ENCODE results near the gene AOPEP.
"Not testable (repeated sequence)": the region's sequence is repeated elsewhere in the genome, so short reads cannot be mapped to it uniquely, and the experiment has no call there.

AOPEP gene

DNA sequence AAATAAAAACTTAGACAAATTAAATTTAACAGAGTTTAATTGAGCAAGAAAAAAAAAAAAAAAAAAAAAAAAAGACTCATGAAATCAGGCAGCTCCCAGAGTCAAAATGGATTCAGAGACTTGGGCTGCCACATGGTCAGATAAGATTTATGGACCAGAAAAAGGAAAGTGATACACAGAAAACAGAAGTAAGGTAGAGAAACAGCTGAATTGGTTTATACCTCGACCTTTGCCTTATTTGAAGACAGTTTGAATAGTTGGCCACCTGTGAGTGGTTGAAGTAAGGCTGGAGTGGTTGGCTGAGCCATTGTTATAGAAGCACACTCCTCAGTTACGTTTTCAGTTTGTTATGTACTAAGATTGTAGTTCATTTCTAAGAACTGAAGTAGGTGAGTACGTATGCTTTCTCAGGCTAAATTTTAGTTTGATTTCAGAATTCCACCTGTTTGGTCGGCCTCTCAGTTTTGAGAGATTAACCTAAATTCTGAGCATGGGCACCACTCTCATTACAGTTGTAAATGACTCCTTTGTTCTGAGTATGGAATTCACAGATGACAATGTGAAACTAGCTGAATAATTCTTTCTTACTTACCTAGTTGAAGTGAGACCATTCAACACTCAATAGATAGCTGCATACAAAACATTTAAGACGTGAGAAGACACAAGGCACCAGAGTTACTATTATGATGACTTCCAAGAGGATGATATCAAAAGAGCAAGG lies 149.0 kb downstream of the AOPEP start:
- no peak for DNase-seq

DNA sequence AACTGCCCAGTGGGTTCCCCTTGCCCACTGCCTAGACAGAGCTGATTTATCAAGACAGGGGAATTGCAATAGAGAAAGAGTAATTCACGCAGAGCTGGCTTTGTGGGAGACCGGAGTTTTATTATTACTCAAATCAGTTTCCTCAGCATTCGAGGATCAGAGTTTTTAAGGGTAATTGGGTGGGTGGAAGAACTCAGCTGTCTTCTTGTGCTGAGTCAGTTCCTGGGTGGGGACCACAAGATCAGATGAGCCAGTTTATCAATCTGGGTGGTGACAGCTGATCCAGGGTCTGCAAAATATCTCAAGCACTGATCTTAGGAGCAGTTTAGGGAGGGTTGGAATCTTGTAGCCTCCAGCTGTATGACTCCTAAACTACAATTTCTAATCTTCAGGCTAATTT lies 152.3 kb downstream of the AOPEP start:
- not testable (repeated sequence) for DNase-seq

DNA sequence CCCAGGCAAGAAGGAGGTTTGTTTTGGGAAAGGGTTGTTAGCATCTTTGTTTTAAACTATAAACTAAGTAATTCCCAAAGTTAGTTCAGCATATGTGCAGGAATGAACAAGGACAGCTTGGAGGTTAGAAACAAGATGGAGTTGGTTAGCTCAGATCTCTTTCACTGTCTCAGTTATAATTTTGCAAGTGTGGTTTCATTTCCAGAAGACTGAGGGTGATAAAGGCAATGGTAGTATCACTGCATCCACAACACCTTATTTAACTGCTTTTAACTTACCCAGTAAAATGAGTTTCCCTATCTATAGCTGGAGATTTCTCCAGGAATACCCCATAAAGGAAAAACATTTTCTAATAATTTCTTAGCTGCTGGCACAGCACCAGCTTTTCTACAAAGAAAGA lies 152.7 kb downstream of the AOPEP start:
- DNase-seq, result no peak

DNA sequence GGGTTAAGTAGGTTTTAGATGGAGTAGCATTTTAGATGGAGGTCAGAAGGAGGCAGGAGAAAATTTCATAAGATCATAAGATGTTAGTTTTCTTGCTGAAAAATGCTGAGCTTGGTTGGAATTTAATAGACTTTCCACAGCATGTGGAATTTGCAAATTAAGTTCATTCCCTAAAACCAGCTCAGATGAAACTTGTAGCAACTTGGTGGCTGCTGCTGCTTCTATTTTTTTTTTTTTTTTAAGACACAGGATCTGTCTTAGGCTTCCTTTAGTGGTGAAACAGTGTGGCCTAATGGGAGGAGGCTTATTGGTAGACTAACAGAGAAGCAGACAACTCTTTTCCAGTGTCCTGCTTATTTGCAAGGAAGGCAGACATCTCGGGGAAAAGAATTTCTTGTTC lies 154.5 kb downstream of the AOPEP start:
- no peak for DNase-seq

DNA sequence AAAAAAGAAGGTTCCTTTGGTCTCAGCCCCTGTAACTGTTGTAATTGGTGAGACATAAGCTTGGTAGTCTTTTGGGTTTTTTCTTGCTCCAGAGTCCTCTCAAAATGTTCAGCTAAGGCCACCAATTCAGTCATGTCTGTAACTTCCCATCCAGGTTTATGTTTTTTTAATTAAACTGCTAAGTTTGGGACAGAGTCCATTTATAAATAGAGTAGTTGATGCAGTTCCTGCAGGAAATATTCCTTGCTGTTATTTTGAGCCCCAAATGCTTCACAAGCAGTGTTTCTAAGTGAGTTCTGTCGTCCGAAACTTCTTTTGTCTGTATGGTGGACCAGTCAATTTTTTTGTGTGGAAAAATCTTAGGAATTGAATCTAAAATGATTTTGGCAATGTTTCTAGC lies 155.0 kb downstream of the AOPEP start:
- DNase-seq, result no peak

DNA sequence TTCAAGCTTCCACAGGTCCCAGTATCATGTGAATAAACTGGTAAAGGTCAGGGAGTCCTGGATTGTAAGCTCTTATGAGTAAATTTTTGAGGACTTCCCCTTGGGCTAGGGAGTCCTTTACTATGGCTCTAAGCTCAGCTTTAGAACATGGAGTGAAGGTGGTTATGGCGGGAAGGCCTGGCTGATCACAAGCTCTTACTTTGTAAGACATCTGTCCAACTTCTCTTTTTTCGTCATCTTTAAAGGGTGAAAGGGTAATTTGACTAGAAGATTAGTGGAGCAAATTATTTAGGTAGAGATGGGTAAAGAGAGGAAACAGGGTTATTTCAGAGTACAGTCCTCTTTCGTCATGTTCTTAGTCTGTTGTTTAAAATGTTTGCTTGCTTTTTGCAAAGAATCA lies 155.4 kb downstream of the AOPEP start:
- DNase-seq, result no peak

DNA sequence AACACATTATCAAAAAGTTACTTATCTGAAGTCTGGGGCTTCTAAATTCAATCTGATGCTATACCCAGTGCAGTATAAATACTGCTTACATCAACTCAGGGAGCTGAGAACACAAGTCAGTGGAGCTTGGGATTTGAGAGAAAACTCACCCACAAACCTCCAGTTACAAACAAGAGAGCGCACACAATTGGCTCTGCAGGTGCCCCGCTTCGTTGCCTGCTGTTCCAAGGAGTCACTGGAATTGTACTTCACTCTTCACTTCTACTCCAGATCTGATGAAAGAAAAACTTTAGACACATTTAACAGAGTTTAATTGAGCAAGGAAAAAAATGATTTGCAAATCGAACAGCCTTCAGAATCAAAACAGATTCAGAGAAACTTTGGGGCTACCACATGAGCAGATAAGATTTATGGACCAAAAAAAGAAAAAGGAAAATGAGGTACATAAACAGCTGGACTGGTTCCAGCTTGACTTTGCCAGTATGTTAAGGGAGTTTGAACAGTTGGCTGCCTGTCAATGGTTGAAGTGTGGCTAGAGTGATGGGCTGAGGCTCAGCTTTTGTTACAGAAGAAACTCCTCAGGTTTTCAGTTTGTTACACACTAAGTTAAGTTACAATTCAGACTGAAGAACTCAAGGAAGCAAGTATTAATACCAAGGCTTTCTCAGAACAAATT lies 156.6 kb downstream of the AOPEP start:
- no peak for DNase-seq

DNA sequence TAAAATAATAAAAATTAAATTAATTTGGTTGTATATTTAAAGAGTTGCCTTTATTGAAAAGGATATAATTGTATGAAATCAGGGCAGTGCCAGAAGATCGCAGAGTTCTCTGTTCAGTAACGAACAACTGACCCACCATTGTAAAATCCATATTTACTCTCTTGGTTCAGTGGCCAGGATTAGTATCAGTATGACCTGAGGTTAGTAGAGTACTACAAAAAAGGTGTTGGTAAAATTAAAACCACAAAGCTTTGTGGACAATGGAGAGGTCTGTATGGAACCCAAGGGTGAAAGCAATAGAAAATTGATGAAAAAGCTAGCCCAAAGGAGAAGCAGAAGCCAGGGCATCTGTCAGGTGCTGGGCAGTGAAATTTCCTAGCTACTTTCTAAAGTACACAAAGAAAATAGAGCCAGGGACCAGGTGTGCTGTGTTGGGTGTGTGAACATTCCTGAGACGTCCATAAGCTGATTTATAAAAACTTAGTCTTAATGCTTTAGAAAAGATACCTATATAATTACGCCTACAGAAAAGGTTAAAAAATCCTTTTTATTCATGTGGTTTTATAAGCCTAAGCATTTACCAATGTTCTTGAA lies 159.5 kb downstream of the AOPEP start:
- no peak for DNase-seq

DNA sequence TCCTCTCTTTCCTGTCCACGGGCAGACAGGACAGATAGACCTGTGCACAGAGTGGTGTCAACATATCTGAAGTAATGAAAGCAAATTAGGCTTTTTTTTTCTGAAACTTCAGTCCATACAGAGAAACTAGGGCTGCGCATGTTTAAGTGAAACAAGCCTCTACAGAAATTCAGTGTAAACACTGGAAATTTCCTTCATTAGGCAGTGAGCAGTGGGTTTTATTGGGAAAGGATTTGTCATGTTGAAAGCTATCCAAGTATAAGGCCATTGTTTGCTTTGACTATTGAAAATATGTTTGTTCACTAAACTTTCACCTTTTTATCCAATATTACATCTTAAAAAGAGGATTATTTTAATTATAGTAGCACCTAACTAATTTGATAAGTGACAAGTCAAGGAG lies 161.2 kb downstream of the AOPEP start:
- DNase-seq, result no peak

DNA sequence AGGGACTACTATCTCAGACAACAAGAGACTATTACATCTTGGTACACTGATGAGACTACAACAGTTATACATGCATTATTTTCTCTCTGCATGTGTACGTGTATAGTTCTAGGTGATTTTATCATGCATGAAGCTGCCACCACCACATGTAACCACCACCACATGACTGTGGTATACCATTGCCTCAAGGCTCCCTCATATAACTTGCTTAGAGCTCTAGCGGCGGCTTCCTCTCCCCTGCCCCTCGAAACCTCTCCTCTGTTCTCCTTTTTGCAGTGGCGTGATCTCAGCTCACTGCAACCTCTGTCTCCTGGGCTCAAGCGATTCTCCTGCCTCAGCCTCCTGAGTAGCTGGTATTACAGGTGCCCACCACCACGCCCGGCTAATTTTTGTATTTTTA lies 162.3 kb downstream of the AOPEP start:
- DNase-seq, result no peak

DNA sequence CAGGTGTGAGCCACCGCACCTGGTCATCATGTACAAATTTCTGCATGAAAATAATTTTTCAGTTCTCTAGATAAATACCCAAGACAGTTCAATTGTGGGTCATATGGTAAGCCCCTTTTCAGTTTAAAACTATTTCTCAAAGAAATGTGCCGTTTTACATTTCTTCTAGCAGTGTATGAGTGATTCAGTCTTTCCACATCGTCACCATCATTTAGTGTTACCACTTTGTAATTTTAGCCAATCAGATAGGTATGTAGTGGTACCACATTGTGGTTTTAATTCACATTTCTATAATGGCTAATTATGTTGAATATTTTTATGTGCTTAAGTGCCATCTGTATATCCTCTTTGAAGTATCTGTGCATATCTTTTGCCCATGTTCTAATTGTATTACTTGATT lies 163.1 kb downstream of the AOPEP start:
- DNase-seq, result no peak

DNA sequence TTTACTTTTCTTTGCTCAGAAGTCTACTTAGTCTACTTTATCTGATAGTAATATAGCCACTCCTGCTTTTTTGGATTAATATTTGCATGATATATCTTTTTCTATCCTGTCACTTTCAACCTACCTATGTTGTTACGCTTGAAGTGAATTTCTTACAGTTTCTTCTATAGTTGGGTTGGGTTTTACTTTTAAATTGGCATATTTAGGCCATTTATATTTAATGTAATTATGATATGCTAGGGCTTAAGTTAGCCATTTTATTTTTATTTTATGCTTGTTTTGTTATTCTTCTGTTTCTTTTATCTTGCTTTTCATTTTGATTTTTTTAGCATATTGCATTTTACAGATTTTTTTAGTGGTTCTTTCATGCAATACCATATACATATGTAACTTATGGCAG lies 164.7 kb downstream of the AOPEP start:
- DNase-seq, result no peak

DNA sequence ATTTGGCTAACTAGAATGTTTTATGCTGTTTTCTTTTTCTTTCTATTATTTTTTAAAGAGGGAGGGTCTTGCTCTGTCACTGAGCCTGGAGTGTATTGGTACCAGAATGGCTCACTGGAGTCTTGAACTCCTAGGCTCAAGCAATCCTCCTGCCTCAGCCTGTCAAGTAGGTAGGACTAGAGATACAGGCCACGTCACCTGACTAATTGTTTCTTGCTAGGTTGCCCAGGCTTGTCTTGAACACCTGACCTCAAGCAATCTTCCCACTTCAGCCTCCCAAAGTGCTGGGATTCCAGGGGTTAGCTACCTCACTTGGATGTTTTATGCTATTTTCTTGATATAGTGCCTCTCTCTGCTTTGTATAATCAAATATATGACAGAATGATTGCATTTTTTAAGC lies 166.2 kb downstream of the AOPEP start:
- DNase-seq, result no peak

DNA sequence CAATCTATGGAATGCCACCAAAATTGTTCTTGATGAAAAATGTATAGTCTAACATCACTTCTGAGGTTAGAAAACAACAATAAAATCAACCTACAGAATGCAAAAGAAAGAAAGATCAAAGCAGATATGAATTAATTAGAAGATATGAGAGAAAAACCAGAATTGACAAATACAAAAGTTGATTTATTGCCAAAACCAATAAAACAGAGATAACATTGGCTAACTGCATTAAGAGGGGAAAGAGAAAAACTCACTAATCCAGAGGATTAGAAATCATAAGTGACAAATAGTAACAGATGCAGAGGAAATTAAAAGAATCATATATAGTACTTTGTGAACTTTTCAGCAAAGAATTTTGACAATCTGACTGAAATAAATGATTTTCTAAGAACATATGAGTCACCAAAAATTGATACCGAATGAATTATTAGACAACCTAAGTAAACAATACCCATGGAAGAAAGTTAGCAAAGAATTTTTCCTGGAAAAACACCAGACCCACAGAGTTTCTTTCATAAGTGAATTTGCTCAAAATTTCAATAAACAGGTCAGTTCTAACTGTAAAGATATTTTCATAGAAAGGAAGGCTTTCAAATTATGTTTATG lies 167.7 kb downstream of the AOPEP start:
- no peak for DNase-seq

DNA sequence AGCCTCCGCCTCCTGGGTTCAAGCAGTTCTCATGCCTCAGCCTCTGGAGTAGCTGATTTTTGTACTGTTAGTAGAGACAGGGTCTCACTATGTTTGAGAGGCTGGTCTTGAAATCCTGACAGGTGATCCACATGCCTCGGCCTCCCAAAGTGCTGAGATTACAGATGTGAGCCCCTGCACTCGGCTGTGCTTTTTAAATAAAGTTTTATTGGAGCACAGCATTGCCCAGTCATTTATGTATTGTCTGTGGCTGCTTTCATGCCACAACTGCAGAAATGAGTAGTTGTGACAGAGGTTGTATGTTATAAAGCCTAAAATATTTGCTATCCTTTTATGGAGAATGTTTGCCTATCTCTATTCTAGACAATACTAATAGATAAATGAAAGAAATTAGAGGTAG lies 169.2 kb downstream of the AOPEP start:
- DNase-seq, result no peak

DNA sequence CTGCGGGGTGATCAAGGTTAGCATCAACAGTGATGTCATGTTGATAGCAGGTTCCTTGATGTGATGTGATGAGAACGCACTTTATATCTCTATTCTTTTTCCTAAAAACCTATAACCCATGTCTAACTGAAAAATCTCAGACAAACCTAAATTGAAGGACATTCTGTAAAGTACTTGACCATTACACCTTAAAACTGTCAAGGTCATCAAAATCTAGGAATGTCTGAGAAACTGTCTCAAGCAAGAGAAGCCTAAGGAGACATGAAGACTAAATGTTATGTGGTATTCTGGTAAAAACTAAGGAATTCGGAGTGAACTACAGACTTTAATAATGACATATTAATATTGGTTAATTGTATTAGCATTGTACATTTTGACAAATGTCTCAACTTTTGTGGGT lies 170.0 kb downstream of the AOPEP start:
- no peak for DNase-seq

DNA sequence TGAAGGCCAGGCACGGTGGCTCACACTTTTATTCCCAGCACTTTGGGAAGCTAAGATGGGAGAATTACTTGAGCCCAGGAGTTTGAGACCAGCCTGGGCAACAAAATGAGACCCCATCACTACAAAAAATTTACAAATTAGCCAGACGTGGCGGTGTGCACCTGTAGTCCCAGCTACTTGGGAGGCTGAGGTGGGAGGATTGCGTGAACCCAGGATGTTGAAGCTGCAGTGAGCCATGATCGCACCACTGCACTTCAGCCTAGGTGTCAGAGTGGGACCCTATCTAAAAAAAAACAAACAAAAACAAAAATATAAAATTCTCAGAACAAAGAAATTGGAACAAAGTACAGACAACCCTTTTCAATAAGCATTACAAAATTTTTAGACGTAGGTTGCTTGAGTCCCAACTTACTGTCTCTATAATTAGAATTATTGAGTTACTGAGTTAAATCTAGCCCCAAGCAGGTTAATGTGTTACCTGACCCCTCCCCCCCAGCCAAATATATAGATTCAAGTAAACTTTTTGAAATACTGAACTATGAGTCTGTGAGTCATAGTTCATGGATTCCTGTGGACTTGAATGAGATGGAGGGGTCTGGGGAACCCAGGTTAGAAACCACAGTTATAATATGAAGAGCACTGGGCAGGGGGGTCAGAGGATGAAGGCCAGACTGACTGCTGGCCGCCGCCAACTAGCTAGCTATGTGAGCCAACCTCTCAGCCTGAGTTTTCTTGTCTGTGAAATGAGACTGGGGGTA lies 173.1 kb downstream of the AOPEP start:
- no peak for DNase-seq

DNA sequence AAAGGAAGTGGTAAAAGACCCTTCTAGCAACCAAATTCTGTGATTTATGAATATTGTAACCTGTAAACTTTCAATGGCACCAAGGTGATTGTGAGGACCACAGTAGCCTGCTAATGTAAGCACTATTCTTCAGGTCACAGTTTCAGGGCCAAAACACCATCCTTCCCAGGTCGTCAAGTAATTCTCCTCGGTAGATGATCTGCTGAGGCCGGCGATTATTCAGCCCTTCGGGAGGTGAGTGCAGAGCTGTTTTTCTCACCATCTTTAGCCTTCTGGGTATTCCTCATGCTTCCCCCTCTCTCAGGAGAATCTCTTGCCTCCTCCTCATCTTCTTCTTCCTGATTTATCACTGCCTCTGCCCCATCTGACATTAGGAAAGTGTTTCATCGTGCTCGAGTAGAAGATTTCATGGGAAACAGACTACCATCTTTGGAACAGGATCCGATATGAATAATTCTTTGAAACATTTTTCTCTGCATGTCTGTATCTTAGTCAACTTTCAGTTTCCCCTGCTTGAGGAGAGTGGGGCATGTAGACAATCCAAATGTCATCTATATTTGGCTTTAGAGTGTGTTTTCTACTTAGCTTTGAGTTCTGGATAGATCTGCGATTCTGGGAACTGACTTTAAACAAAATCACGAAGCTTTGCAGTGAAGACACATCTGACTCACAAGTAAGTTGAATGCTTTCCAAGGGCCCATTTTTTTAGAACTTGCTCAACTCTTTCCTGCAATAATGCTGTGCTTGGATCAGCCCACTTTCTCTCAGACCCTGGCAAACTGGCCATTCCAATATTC lies 173.9 kb downstream of the AOPEP start:
- DNase-seq, result no peak

DNA sequence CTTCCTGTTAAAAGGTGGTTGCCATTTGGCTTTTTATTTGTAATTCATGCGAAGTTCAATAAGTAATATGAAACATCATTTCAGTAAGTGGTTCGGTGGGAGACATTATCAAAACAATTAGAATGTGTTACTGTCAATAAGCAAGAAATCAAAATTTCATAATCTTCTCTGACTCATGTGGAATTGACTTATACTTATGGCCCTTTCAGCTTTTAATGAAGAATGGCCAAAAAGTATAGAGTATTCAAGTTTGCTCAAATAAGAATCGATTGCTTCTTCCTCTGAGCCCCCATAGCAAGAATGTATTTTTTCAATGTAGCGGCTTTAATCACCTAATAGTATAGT lies 174.5 kb downstream of the AOPEP start:
- DNase-seq, result no peak

DNA sequence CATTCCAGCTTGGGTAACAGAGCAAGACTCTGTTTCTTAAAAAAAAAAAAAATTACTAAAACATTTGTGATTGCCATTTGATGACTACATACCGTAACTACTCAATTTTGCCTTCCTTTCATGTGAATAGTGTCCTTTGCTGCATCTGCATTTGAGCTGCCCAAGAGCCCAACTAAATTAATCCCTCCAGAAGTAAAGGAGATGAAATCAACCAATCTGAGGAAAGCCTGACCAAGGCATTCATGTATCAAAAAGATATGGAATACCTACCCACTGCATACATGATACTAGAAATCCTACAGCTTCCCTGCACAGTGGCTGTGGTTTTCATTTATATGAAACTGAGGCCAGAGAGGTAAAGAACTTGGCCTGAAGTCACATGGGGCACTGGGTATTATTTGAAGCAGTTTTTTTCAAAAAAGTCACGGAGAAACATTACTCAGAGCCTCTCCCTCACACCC lies 177.5 kb downstream of the AOPEP start:
- no peak for DNase-seq

DNA sequence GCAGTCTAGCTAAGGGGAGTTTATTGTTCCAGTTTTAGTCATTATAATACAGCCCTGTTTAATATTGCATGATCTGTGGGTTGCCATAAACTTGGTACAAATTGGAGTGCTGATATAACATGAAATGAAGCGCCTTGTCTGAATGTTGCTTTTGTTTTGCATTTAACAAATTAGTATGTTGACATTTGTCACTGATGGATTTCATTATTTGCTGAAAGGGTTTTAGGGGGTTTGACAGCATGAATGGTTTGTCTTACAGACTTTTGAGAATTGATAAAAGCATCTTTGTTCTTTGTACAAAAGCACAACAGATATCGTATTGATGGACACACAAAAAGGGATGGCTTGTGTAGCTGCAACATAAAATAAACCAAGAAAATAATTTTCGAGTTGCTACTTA lies 178.3 kb downstream of the AOPEP start:
- no peak for DNase-seq

DNA sequence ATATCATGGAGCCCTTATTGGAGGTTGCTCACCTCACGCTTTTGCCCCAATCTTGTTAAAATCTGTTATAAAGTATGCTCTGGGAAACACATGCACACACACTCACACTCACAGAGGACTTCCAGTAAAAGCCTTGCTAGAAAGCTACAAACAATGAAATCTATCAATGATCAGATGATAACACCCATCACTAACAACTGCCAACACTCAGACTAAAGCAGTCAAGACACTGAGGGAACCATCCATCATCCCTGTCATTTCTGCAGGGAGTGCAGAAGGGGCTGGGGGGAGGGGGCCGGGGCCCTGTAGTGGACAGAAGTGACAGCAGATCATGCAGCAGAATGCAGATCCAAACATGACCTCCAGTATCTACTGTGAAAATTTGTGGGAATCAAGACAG lies 179.1 kb downstream of the AOPEP start:
- DNase-seq, result no peak

Data from T-helper 9 cell (primary cell).